Astrocyte (in vitro differentiated cells and primary cell): Measurements from ENCODE around the gene CD7. TPM values are rescaled to one million over a fixed set of nuclear protein-coding genes. Genes with fewer than 3 reads are reported as not detected.
A peak's percentile ranks its signal among the peaks of the same experiment; 100 is the strongest.

Source experiments
- DNase-seq: peaks from one replicate; pipeline ENCODE4 v3.0.0-alpha.2; 2010; ENCODE audit warnings: low read depth
- FAIRE-seq: peaks from 2 replicates; lab custom pipeline; 2011; peaks lifted over from hg19 to GRCh38; lab: Jason Lieb, UNC
- H2AFZ ChIP-seq: 2 replicates; pipeline ENCODE4 v1.6.0; 2012; ENCODE audit warnings: low read depth, low read length, inconsistent platforms
- H3K27ac ChIP-seq: 2 replicates; pipeline ENCODE4 v1.5.1; 2011; ENCODE audit warnings: low read depth, low read length, inconsistent platforms
- H3K27me3 ChIP-seq: 2 replicates; pipeline ENCODE4 v1.6.0; 2011; ENCODE audit warnings: low read length, inconsistent platforms; ENCODE audit not compliant: insufficient read depth
- H3K36me3 ChIP-seq: 2 replicates; pipeline ENCODE4 v1.5.1; 2011; ENCODE audit warnings: low read length, inconsistent platforms; ENCODE audit not compliant: insufficient read depth
- H3K4me1 ChIP-seq: 2 replicates; pipeline ENCODE4 v1.5.1; 2011; ENCODE audit warnings: low read length, inconsistent platforms; ENCODE audit not compliant: insufficient read depth
- H3K4me2 ChIP-seq: 2 replicates; pipeline ENCODE4 v1.6.0; 2012; ENCODE audit warnings: low read length, inconsistent platforms
- H3K4me3 ChIP-seq: 2 replicates; pipeline ENCODE4 v1.5.1; 2011; ENCODE audit warnings: low read depth, mild to moderate bottlenecking, low read length, inconsistent platforms; ENCODE audit not compliant: insufficient read depth
- H3K79me2 ChIP-seq: 2 replicates; pipeline ENCODE4 v1.6.0; 2012; ENCODE audit warnings: mild to moderate bottlenecking, low read length, inconsistent platforms; ENCODE audit not compliant: insufficient read depth
- H3K9ac ChIP-seq: 2 replicates; pipeline ENCODE4 v1.6.0; 2012; ENCODE audit warnings: mild to moderate bottlenecking, low read length, inconsistent platforms
- H3K9me3 ChIP-seq: 2 replicates; pipeline ENCODE4 v1.5.1; 2012; ENCODE audit warnings: low read depth, mild to moderate bottlenecking, low read length, inconsistent platforms; ENCODE audit not compliant: insufficient read depth
- H4K20me1 ChIP-seq: 2 replicates; pipeline ENCODE4 v1.6.0; 2012; ENCODE audit warnings: low read length, inconsistent platforms; ENCODE audit not compliant: insufficient read depth
- H3K27ac Mint-ChIP-seq: one replicate; pipeline ENCODE4 v1.8.0; 2021; ENCODE audit warnings: mild to moderate bottlenecking, mixed read lengths; ENCODE audit not compliant: unreplicated experiment
- H3K27me3 Mint-ChIP-seq: one replicate; pipeline ENCODE4 v1.8.0; 2021; ENCODE audit warnings: low read depth, mixed read lengths; ENCODE audit not compliant: unreplicated experiment
- H3K36me3 Mint-ChIP-seq: one replicate; pipeline ENCODE4 v1.8.0; 2021; ENCODE audit warnings: low read depth, mixed read lengths; ENCODE audit not compliant: unreplicated experiment
- H3K4me1 Mint-ChIP-seq: one replicate; pipeline ENCODE4 v1.8.0; 2021; ENCODE audit warnings: low read depth, mixed read lengths; ENCODE audit not compliant: unreplicated experiment
- H3K4me3 Mint-ChIP-seq: one replicate; pipeline ENCODE4 v1.8.0; 2021; ENCODE audit warnings: mild to moderate bottlenecking, moderate library complexity, mixed read lengths; ENCODE audit not compliant: unreplicated experiment
- H3K9me3 Mint-ChIP-seq: one replicate; pipeline ENCODE4 v1.8.0; 2021; ENCODE audit warnings: mild to moderate bottlenecking, mixed read lengths; ENCODE audit not compliant: unreplicated experiment
- EZH2 ChIP-seq: IDR thresholded peaks from 2 replicates; pipeline ENCODE4 v1.6.1; 2012; ENCODE audit warnings: mild to moderate bottlenecking, low read length, inconsistent platforms; ENCODE audit not compliant: insufficient read depth
- total RNA-seq: library from RNA; stranded (reverse); gene quantifications from 2 replicates; pipeline ENCODE4 v1.2.1, GENCODE V29; 2021
- TF ChIP-seq, protein P1 (sequence below): IDR thresholded peaks from 2 replicates; pipeline ENCODE4 v1.5.1; 2011; ENCODE audit warnings: low read depth, mild to moderate bottlenecking, inconsistent platforms, low read length, moderate library complexity; ENCODE audit not compliant: insufficient read depth

The CD7 gene
- total RNA-seq, 1 donor from 2014 or later = 0.18 TPM

DNA sequence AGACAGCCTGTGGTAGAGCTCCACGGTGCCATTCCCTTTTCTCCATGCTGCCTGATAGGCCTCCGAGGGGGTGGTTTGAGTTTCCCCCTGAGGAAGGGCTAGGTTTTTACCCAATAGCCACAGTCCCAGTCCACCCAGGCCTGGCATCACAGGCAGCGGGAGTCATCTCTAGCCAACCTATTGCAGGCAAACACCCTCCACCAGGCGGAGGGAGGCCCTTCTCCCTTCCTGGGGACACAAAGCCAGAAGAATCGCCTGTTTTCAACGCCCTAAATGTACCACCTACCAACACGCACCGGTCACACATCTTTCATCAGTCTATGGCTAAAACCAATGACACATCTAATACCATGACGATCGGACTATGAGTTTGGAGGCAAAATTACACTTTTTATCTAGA is 51.3 kb downstream of the CD7 start:
- Mint-ChIP-seq H3K27ac (peak overlapping the region; percentile 83), H3K4me1 (peaks cover 46% of the 10 kb centered on the region), H3K4me3 (peak overlapping the region; percentile 54), H3K9me3 (no peaks in the 10 kb centered on the region), H3K36me3 (peaks cover 22% of the 10 kb centered on the region), H3K27me3 (no peaks in the 10 kb centered on the region)
- Histone ChIP-seq H3K9ac (no peak overlapping the region), H2AFZ (no peak overlapping the region), H3K36me3 (peaks cover 45% of the 10 kb centered on the region), H3K9me3 (no peaks in the 10 kb centered on the region), H3K4me2 (peak overlapping the region; percentile 76), H3K27me3 (no peaks in the 10 kb centered on the region), H3K4me1 (peaks cover 24% of the 10 kb centered on the region), H3K27ac (peak overlapping the region; percentile 23), H3K79me2 (peaks cover 99% of the 10 kb centered on the region), H4K20me1 (peaks cover 98% of the 10 kb centered on the region), H3K4me3 (no peak overlapping the region)
- FAIRE-seq = no peak
- TF ChIP-seq, protein P1, sequence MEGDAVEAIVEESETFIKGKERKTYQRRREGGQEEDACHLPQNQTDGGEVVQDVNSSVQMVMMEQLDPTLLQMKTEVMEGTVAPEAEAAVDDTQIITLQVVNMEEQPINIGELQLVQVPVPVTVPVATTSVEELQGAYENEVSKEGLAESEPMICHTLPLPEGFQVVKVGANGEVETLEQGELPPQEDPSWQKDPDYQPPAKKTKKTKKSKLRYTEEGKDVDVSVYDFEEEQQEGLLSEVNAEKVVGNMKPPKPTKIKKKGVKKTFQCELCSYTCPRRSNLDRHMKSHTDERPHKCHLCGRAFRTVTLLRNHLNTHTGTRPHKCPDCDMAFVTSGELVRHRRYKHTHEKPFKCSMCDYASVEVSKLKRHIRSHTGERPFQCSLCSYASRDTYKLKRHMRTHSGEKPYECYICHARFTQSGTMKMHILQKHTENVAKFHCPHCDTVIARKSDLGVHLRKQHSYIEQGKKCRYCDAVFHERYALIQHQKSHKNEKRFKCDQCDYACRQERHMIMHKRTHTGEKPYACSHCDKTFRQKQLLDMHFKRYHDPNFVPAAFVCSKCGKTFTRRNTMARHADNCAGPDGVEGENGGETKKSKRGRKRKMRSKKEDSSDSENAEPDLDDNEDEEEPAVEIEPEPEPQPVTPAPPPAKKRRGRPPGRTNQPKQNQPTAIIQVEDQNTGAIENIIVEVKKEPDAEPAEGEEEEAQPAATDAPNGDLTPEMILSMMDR = no peak
- no peak for TF ChIP-seq EZH2
- no peak for DNase-seq

Other genes starting within 250 kb of the CD7 start
- 156 and 203 TPM in 2 replicates for gene FASN, start 219.4 kb downstream of the CD7 start, total RNA-seq
- 19.9 and 20.4 TPM in 2 replicates for gene CCDC57, start 104.8 kb downstream of the CD7 start, total RNA-seq
- 292 and 385 TPM in 2 replicates for gene SLC16A3, start 88.6 kb downstream of the CD7 start, total RNA-seq
- gene CSNK1D, start 43.9 kb downstream of the CD7 start, total RNA-seq = 146 and 153 TPM in 2 replicates
- gene SECTM1, start 16.2 kb upstream of the CD7 start, total RNA-seq = 0.27 TPM in 1 of 2 replicates, not detected in the other
- not detected in 2 replicates for gene TEX19, start 41.6 kb upstream of the CD7 start, total RNA-seq
- gene UTS2R, start 54.2 kb upstream of the CD7 start, total RNA-seq = not detected in 2 replicates
- gene HEXD, start 100.7 kb upstream of the CD7 start, total RNA-seq = 11.1 and 15.0 TPM in 2 replicates
- gene OGFOD3, start 101.0 kb upstream of the CD7 start, total RNA-seq = 20.9 and 21.3 TPM in 2 replicates
- 67.3 and 68.1 TPM in 2 replicates for gene CYBC1, start 133.1 kb upstream of the CD7 start, total RNA-seq
- 62.8 and 64.4 TPM in 2 replicates for gene NARF, start 141.1 kb upstream of the CD7 start, total RNA-seq
- 57.9 and 68.0 TPM in 2 replicates for gene FOXK2, start 202.1 kb upstream of the CD7 start, total RNA-seq